ENCODE measurements around the gene STK11IP.

STK11IP gene

GRCh38 chr2:219570924-219571310 is 26.7 kb upstream of the STK11IP start:
- H3K4me3 ChIP-seq (ENCODE audit: insufficient read depth, low read depth, low read length): peak overlapping the region; percentile 43
- peaks cover 15% of the 10 kb centered on the region for H3K27me3 ChIP-seq (ENCODE audit: control insufficient read depth, insufficient read depth, low read length, poor library complexity, severe bottlenecking)
- WGBS, 2 experiments: 0% methylated on average over 55 of the region's 55 CpGs
- H3K4me1 ChIP-seq (ENCODE audit: control insufficient read depth, insufficient read depth, low read length): peaks cover 9% of the 10 kb centered on the region
- no peak overlapping the region for H3K27ac ChIP-seq (ENCODE audit: insufficient read depth, low read depth, low read length, poor library complexity, severe bottlenecking)
- H3K9me3 ChIP-seq (ENCODE audit: control insufficient read depth, low read length): no peaks in the 10 kb centered on the region
- no peaks in the 10 kb centered on the region for H3K36me3 ChIP-seq (ENCODE audit: control insufficient read depth, insufficient read depth, low read length)

GRCh38 chr2:219571311-219572236 is 26.1 kb upstream of the STK11IP start, which contains the start of gene OBSL1:
Gene OBSL1 (minus strand): TSS chr2:219571539. CDS start chr2:219571232, 307 bp downstream.
- Histone ChIP-seq H3K36me3 (ENCODE audit: control insufficient read depth, insufficient read depth, low read length) (no peaks in the 10 kb centered on the region), H3K4me3 (ENCODE audit: insufficient read depth, low read depth, low read length) (peak within 1 kb of the TSS; percentile 43), H3K9me3 (ENCODE audit: control insufficient read depth, low read length) (no peaks in the 10 kb centered on the region), H3K4me1 (ENCODE audit: control insufficient read depth, insufficient read depth, low read length) (peaks cover 16% of the 10 kb centered on the region), H3K27ac (ENCODE audit: insufficient read depth, low read depth, low read length, poor library complexity, severe bottlenecking) (no peak within 1 kb of the TSS), H3K27me3 (ENCODE audit: control insufficient read depth, insufficient read depth, low read length, poor library complexity, severe bottlenecking) (peaks cover 15% of the 10 kb centered on the region)
- WGBS, 2 experiments: 11 to 12% methylated on average over 41 to 42 of the region's 42 CpGs

- Histone ChIP-seq H3K36me3 (ENCODE audit: control insufficient read depth, insufficient read depth, low read length) (no peaks in the 10 kb centered on the region), H3K9me3 (ENCODE audit: control insufficient read depth, low read length) (no peaks in the 10 kb centered on the region), H3K27ac (ENCODE audit: insufficient read depth, low read depth, low read length, poor library complexity, severe bottlenecking) (no peak within 1 kb of the TSS), H3K4me3 (ENCODE audit: insufficient read depth, low read depth, low read length) (peak within 1 kb of the TSS; percentile 43), H3K27me3 (ENCODE audit: control insufficient read depth, insufficient read depth, low read length, poor library complexity, severe bottlenecking) (peaks cover 15% of the 10 kb centered on the region), H3K4me1 (ENCODE audit: control insufficient read depth, insufficient read depth, low read length) (peaks cover 24% of the 10 kb centered on the region)
- 90 to 91% methylated on average over 13 of the region's 13 CpGs for WGBS, 2 experiments
Observed at GRCh38 chr2:219572237-219573001, 25.2 kb upstream of the STK11IP start, which contains the start of gene INHA. Gene INHA (plus strand): TSS chr2:219572310. CDS start chr2:219572375, 65 bp downstream.

GRCh38 chr2:219573166-219573565 is 24.5 kb upstream of the STK11IP start:
- peaks cover 30% of the 10 kb centered on the region for H3K4me1 ChIP-seq (ENCODE audit: control insufficient read depth, insufficient read depth, low read length)
- no peaks in the 10 kb centered on the region for H3K9me3 ChIP-seq (ENCODE audit: control insufficient read depth, low read length)
- no peak overlapping the region for H3K27ac ChIP-seq (ENCODE audit: insufficient read depth, low read depth, low read length, poor library complexity, severe bottlenecking)
- 92 to 93% methylated on average over 5 of the region's 5 CpGs for WGBS, 2 experiments
- no peak overlapping the region for H3K4me3 ChIP-seq (ENCODE audit: insufficient read depth, low read depth, low read length)
- H3K36me3 ChIP-seq (ENCODE audit: control insufficient read depth, insufficient read depth, low read length): no peaks in the 10 kb centered on the region
- H3K27me3 ChIP-seq (ENCODE audit: control insufficient read depth, insufficient read depth, low read length, poor library complexity, severe bottlenecking): peaks cover 15% of the 10 kb centered on the region

GRCh38 chr2:219574484-219575311 is 23.0 kb upstream of the STK11IP start:
- Histone ChIP-seq H3K36me3 (ENCODE audit: control insufficient read depth, insufficient read depth, low read length) (no peaks in the 10 kb centered on the region), H3K9me3 (ENCODE audit: control insufficient read depth, low read length) (no peaks in the 10 kb centered on the region), H3K4me3 (ENCODE audit: insufficient read depth, low read depth, low read length) (no peak overlapping the region), H3K27me3 (ENCODE audit: control insufficient read depth, insufficient read depth, low read length, poor library complexity, severe bottlenecking) (peaks cover 12% of the 10 kb centered on the region), H3K4me1 (ENCODE audit: control insufficient read depth, insufficient read depth, low read length) (peaks cover 44% of the 10 kb centered on the region), H3K27ac (ENCODE audit: insufficient read depth, low read depth, low read length, poor library complexity, severe bottlenecking) (no peak overlapping the region)
- 91 to 92% methylated on average over 22 of the region's 22 CpGs for WGBS, 2 experiments

GRCh38 chr2:219575566-219576504 is 21.8 kb upstream of the STK11IP start:
- no peak overlapping the region for H3K27ac ChIP-seq (ENCODE audit: insufficient read depth, low read depth, low read length, poor library complexity, severe bottlenecking)
- peaks cover 44% of the 10 kb centered on the region for H3K4me1 ChIP-seq (ENCODE audit: control insufficient read depth, insufficient read depth, low read length)
- no peaks in the 10 kb centered on the region for H3K9me3 ChIP-seq (ENCODE audit: control insufficient read depth, low read length)
- no peaks in the 10 kb centered on the region for H3K36me3 ChIP-seq (ENCODE audit: control insufficient read depth, insufficient read depth, low read length)
- peaks cover under 1% of the 10 kb centered on the region for H3K27me3 ChIP-seq (ENCODE audit: control insufficient read depth, insufficient read depth, low read length, poor library complexity, severe bottlenecking)
- WGBS, 2 experiments: 92 to 94% methylated on average over 6 of the region's 6 CpGs
- no peak overlapping the region for H3K4me3 ChIP-seq (ENCODE audit: insufficient read depth, low read depth, low read length)

GRCh38 chr2:219576505-219577388 is 20.9 kb upstream of the STK11IP start:
- Histone ChIP-seq H3K27me3 (ENCODE audit: control insufficient read depth, insufficient read depth, low read length, poor library complexity, severe bottlenecking) (no peaks in the 10 kb centered on the region), H3K4me1 (ENCODE audit: control insufficient read depth, insufficient read depth, low read length) (peaks cover 41% of the 10 kb centered on the region), H3K9me3 (ENCODE audit: control insufficient read depth, low read length) (no peaks in the 10 kb centered on the region), H3K4me3 (ENCODE audit: insufficient read depth, low read depth, low read length) (peak overlapping the region; percentile 18), H3K27ac (ENCODE audit: insufficient read depth, low read depth, low read length, poor library complexity, severe bottlenecking) (no peak overlapping the region), H3K36me3 (ENCODE audit: control insufficient read depth, insufficient read depth, low read length) (no peaks in the 10 kb centered on the region)
- 25 to 29% methylated on average over 14 to 15 of the region's 15 CpGs for WGBS, 2 experiments

GRCh38 chr2:219578811-219579613 is 18.6 kb upstream of the STK11IP start:
- H3K27me3 ChIP-seq (ENCODE audit: control insufficient read depth, insufficient read depth, low read length, poor library complexity, severe bottlenecking): no peaks in the 10 kb centered on the region
- WGBS, 2 experiments: 85 to 92% methylated on average over 8 of the region's 8 CpGs
- H3K36me3 ChIP-seq (ENCODE audit: control insufficient read depth, insufficient read depth, low read length): no peaks in the 10 kb centered on the region
- peaks cover 38% of the 10 kb centered on the region for H3K4me1 ChIP-seq (ENCODE audit: control insufficient read depth, insufficient read depth, low read length)
- H3K4me3 ChIP-seq (ENCODE audit: insufficient read depth, low read depth, low read length): no peak overlapping the region
- no peak overlapping the region for H3K27ac ChIP-seq (ENCODE audit: insufficient read depth, low read depth, low read length, poor library complexity, severe bottlenecking)
- no peaks in the 10 kb centered on the region for H3K9me3 ChIP-seq (ENCODE audit: control insufficient read depth, low read length)
